H1 (cell line): ENCODE results near the gene RNF215. TPM values are rescaled to one million over a fixed set of nuclear protein-coding genes. Genes with fewer than 3 reads are reported as not detected.
A peak's percentile ranks its signal among the peaks of the same experiment; 100 is the strongest.

Source experiments
- CTCF ChIA-PET: fragments of 300-600 bp; sonication (Branson Sonifier 250); formaldehyde crosslinking; loops from one replicate; lab custom pipeline; 2021; ENCODE audit not compliant: partially characterized antibody; lab: Charles Lee
- POLR2A ChIA-PET: fragments of 300-600 bp; sonication (Branson Sonifier 250); formaldehyde crosslinking; loops from one replicate; lab custom pipeline; 2021; ENCODE audit warnings: inconsistent platforms; ENCODE audit not compliant: partially characterized antibody; lab: Charles Lee
- DNase-seq, 2 experiments: peaks; one replicate each; pipeline versions ENCODE4 v3.0.0 to v3.0.0-alpha.2; 2010 to 2022; ENCODE audit warnings: low spot score in 2 of 2, low read depth in 1 of 2, mixed read lengths in 1 of 2
- FAIRE-seq: peaks from 2 replicates; lab custom pipeline; 2011; peaks lifted over from hg19 to GRCh38; lab: Jason Lieb, UNC
- H2AFZ ChIP-seq: 2 replicates; pipeline ENCODE4 v1.8.1; 2012; ENCODE audit warnings: low read length, inconsistent platforms
- H2AK5ac ChIP-seq: 2 replicates; pipeline ENCODE4 v1.6.1; 2013; ENCODE audit warnings: low read depth, low read length
- H2BK120ac ChIP-seq: replicated peaks from 2 replicates; pipeline ENCODE3; 2013; ENCODE audit warnings: low read depth, low read length, inconsistent platforms
- H2BK12ac ChIP-seq: 2 replicates; pipeline ENCODE4 v1.6.1; 2013; ENCODE audit warnings: low read depth, low read length
- H2BK15ac ChIP-seq: 2 replicates; pipeline ENCODE4 v1.6.1; 2013; ENCODE audit warnings: low read length
- H2BK20ac ChIP-seq: 2 replicates; pipeline ENCODE4 v1.6.1; 2013; ENCODE audit warnings: low read length
- H2BK5ac ChIP-seq: 2 replicates; pipeline ENCODE4 v1.6.1; 2013; ENCODE audit warnings: low read depth, low read length
- H3K14ac ChIP-seq: 2 replicates; pipeline ENCODE4 v1.6.1; 2013; ENCODE audit warnings: inconsistent platforms; ENCODE audit not compliant: insufficient read length
- H3K18ac ChIP-seq: 2 replicates; pipeline ENCODE4 v1.6.1; 2013; ENCODE audit warnings: low read length; ENCODE audit errors: extremely low read depth
- H3K23ac ChIP-seq: 2 replicates; pipeline ENCODE4 v1.6.1; 2013; ENCODE audit warnings: inconsistent platforms; ENCODE audit not compliant: insufficient read length
- H3K23me2 ChIP-seq: 2 replicates; pipeline ENCODE4 v1.6.1; 2013; ENCODE audit warnings: low read depth, low read length
- H3K27ac ChIP-seq: 2 replicates; pipeline ENCODE4 v1.6.1; 2011; ENCODE audit warnings: low read depth, low read length, inconsistent platforms
- H3K27me3 ChIP-seq, 4 experiments: replicated peaks in 1 of 4; 1 replicate in 1 of 4; 2 replicates in 3 of 4; pipeline versions ENCODE4 v1.6.1 to v1.8.1; 2011 to 2013; ENCODE audit warnings: low read length in 3 of 4, mild to moderate bottlenecking in 3 of 4, inconsistent platforms in 2 of 4, mixed read lengths in 2 of 4, moderate library complexity in 1 of 4; ENCODE audit not compliant: control insufficient read depth in 3 of 4, insufficient read depth in 3 of 4; ENCODE audit errors: extremely low read depth in 1 of 4
- H3K36me3 ChIP-seq, 4 experiments: 2 replicates each; pipeline versions ENCODE4 v1.6.1 to v1.8.1; 2011 to 2013; ENCODE audit warnings: mild to moderate bottlenecking in 4 of 4, low read length in 3 of 4, moderate library complexity in 2 of 4, control low read depth in 1 of 4, inconsistent platforms in 1 of 4; ENCODE audit not compliant: insufficient read depth in 4 of 4, control insufficient read depth in 2 of 4
- H3K4ac ChIP-seq: replicated peaks from 2 replicates; pipeline ENCODE3; 2013; ENCODE audit warnings: low read length, low read depth, mixed read lengths, inconsistent platforms; ENCODE audit not compliant: insufficient read length
- H3K4me1 ChIP-seq, 4 experiments: replicated peaks in 1 of 4; 1 replicate in 1 of 4; 2 replicates in 3 of 4; pipeline versions ENCODE4 v1.6.1 to v1.8.1; 2011 to 2013; ENCODE audit warnings: low read length in 3 of 4, inconsistent platforms in 2 of 4, mixed read lengths in 1 of 4; ENCODE audit not compliant: insufficient read depth in 4 of 4, control insufficient read depth in 3 of 4
- H3K4me2 ChIP-seq, 2 experiments: 2 replicates each; pipeline versions ENCODE4 v1.6.1 to v1.8.1; 2011 to 2013; ENCODE audit warnings: low read depth in 2 of 2, low read length in 2 of 2, control low read depth in 1 of 2, inconsistent platforms in 1 of 2, mild to moderate bottlenecking in 1 of 2; ENCODE audit not compliant: insufficient read depth in 1 of 2
- H3K4me3 ChIP-seq, 4 experiments: fragments of 200-600, 300-600 bp in 1 of 4; sonication (generic), shearing (Covaris generic), sonication (Bioruptor Twin) in 1 of 4; 2 replicates each; pipeline versions ENCODE4 v1.5.1 to v1.8.1; 2011 to 2016; ENCODE audit warnings: low read length in 4 of 4, low read depth in 3 of 4, control low read depth in 2 of 4, inconsistent platforms in 2 of 4, mild to moderate bottlenecking in 2 of 4, mixed read lengths in 1 of 4, moderate library complexity in 1 of 4; ENCODE audit not compliant: insufficient read depth in 2 of 4; ENCODE audit errors: extremely low read depth in 1 of 4
- H3K56ac ChIP-seq: replicated peaks from 2 replicates; pipeline ENCODE3; 2013; ENCODE audit warnings: low read depth, mild to moderate bottlenecking, mixed read lengths, low read length, inconsistent platforms; ENCODE audit not compliant: insufficient read length
- H3K79me1 ChIP-seq: 2 replicates; pipeline ENCODE4 v1.6.1; 2013; ENCODE audit warnings: low read depth, low read length, control low read depth
- H3K79me2 ChIP-seq, 2 experiments: 2 replicates each; pipeline versions ENCODE4 v1.6.1 to v1.8.1; 2012 to 2013; ENCODE audit warnings: low read length in 2 of 2, mild to moderate bottlenecking in 2 of 2, inconsistent platforms in 1 of 2; ENCODE audit not compliant: insufficient read depth in 2 of 2, control insufficient read depth in 1 of 2
- H3K9ac ChIP-seq, 4 experiments: replicated peaks in 1 of 4; 1 replicate in 1 of 4; 2 replicates in 3 of 4; pipeline versions ENCODE4 v1.6.1 to v1.8.1; 2011 to 2013; ENCODE audit warnings: low read depth in 3 of 4, low read length in 3 of 4, control low read depth in 2 of 4, mild to moderate bottlenecking in 2 of 4, moderate library complexity in 2 of 4, inconsistent platforms in 1 of 4; ENCODE audit errors: extremely low read depth in 1 of 4
- H3K9me3 ChIP-seq, 2 experiments: 2 replicates each; pipeline versions ENCODE4 v1.6.1 to v1.8.1; 2012 to 2013; ENCODE audit warnings: mild to moderate bottlenecking in 2 of 2, moderate library complexity in 2 of 2, control low read depth in 1 of 2, inconsistent platforms in 1 of 2, low read depth in 1 of 2, low read length in 1 of 2, mixed read lengths in 1 of 2; ENCODE audit not compliant: insufficient read depth in 2 of 2
- H4K20me1 ChIP-seq, 2 experiments: replicated peaks in 1 of 2; 2 replicates each; pipeline versions ENCODE3 to v1.8.1; 2011 to 2013; ENCODE audit warnings: inconsistent platforms in 2 of 2, low read length in 2 of 2, mild to moderate bottlenecking in 1 of 2; ENCODE audit not compliant: insufficient read depth in 2 of 2, control insufficient read depth in 1 of 2
- H4K5ac ChIP-seq: 2 replicates; pipeline ENCODE4 v1.6.1; 2013; ENCODE audit warnings: low read length, low read depth, mixed read lengths, inconsistent platforms; ENCODE audit not compliant: insufficient read length
- H4K8ac ChIP-seq: 2 replicates; pipeline ENCODE4 v1.8.0; 2013; ENCODE audit warnings: mild to moderate bottlenecking, moderate library complexity, low read length, inconsistent platforms; ENCODE audit not compliant: insufficient read depth; ENCODE audit errors: extremely low read depth
- H4K91ac ChIP-seq: replicated peaks from 2 replicates; pipeline ENCODE3; 2013; ENCODE audit warnings: low read length, mixed read lengths, inconsistent platforms; ENCODE audit not compliant: insufficient read length
- CBX5 ChIP-seq: fragments of 300-800, 300-1000 bp; sonication (generic); IDR thresholded peaks from 2 replicates; pipeline ENCODE4 v1.7.1; 2016; ENCODE audit warnings: antibody characterized with exemption, low read length, low read depth
- POLR2A ChIP-seq, 2 experiments: IDR thresholded peaks; 1 replicate in 1 of 2; 2 replicates in 1 of 2; pipeline ENCODE4 v1.6.1; 2011; ENCODE audit warnings: low read depth in 2 of 2, low read length in 2 of 2, mild to moderate bottlenecking in 2 of 2; ENCODE audit errors: control extremely low read depth in 1 of 2
- SP4 ChIP-seq: IDR thresholded peaks from 2 replicates; pipeline ENCODE4 v1.6.1; 2012; ENCODE audit warnings: low read length, inconsistent platforms
- WGBS, 2 experiments: shearing (Covaris generic) in 1 of 2; methylation state at CpG; one replicate each; pipeline versions ENCODE4 v1.1.6 to v1.1.7; 2013 to 2015; ENCODE audit warnings: low lambda C conversion rate in 2 of 2, mixed read lengths in 2 of 2, inconsistent platforms in 1 of 2, low coverage in 1 of 2, missing lambda C conversion rate in 1 of 2; ENCODE audit not compliant: insufficient replicate concordance in 2 of 2, insufficient coverage in 1 of 2, insufficient read length in 1 of 2; ENCODE audit errors: extremely low coverage in 1 of 2, missing lambda C conversion rate in 1 of 2; 5-methylcytosine and 5-hydroxymethylcytosine counted together
- polyA plus RNA-seq, 7 experiments: library from polyadenylated mRNA; depleted of rRNA in 3 of 7; stranded (reverse) in 5 of 7; unstranded in 2 of 7; fragments of >200 nt in 5 of 7; fragments of 200-250 nt in 2 of 7; gene quantifications; 1 replicate in 5 of 7; 2 replicates in 1 of 7; 4 replicates in 1 of 7; pipeline versions ENCODE4 v1.2.1 to v1.2.3, GENCODE V29; 2011 to 2013; ENCODE audit warnings: missing spikeins in 2 of 7, mixed read lengths in 2 of 7
- total RNA-seq: library from RNA; stranded (reverse); fragmentation: NEBNext Ultra II Directional; extraction: Animal tissue kit (Norgen Biotek cat#: 25700); gene quantifications from 2 replicates; pipeline ENCODE4 v1.2.1, GENCODE V29; 2021

Gene RNF215
- total and polyA plus RNA-seq, 2 of the 8 experiments (the other 6 are each of a cell fraction or from before 2014, with no cell fraction given), result 13.1 to 19.0 TPM

DNA sequence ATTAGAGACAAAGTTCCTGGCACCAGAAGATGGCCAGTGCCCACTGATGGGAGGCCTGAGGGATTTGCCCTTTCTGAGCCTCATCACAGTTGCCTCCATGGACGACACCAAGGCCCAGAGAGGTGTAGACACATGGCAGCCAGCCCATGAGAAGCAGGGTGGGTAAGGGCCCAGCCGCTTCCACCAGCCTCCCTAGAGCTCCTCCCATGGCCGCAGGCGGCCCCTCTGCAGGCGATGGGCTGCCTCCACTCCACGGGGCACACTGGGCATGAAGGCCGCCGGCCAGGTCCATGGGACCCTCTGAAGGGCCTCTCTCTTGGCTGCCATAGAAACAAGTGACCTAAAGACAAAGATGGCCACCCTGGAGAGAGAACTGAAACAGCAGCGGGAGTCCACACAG, 15.9 kb downstream of the RNF215 start:
- no peak overlapping the region for H4K5ac ChIP-seq
- no peak overlapping the region for H3K27ac ChIP-seq
- CTCF ChIA-PET, result interaction anchor here (0.8 to 6.3 kb wide), 3 partner anchors 10 to 83 kb away, joined by 3 to 28 read pairs (median 26); partner anchors contain the start of genes CASTOR1 and RNF215
- H2AFZ ChIP-seq, result no peak overlapping the region
- no peak overlapping the region for H3K18ac ChIP-seq
- no peaks in the 10 kb centered on the region for H3K9me3 ChIP-seq
- no peak overlapping the region for H3K4me3 ChIP-seq
- peaks cover 3 to 7% of the 10 kb centered on the region in 2 experiments for H4K20me1 ChIP-seq
- H2BK5ac ChIP-seq, result no peak overlapping the region
- no peak overlapping the region for H2BK120ac ChIP-seq
- no peak overlapping the region for H3K4me2 ChIP-seq
- no peak overlapping the region for H2BK12ac ChIP-seq
- DNase-seq (no peak), FAIRE-seq (no peak)
- H3K4me1 ChIP-seq, result peaks cover 0 to 2% (median 0%) of the 10 kb centered on the region in 4 experiments; a peak in 1 of 7 replicates
- no peak overlapping the region for H3K9ac ChIP-seq
- H2BK20ac ChIP-seq, result no peak overlapping the region
- H3K23me2 ChIP-seq, result no peaks in the 10 kb centered on the region
- H2AK5ac ChIP-seq, result no peak overlapping the region
- no peak overlapping the region for H3K23ac ChIP-seq
- no peaks in the 10 kb centered on the region for H3K79me2 ChIP-seq
- no peak overlapping the region for H3K56ac ChIP-seq
- no peak overlapping the region for H3K4ac ChIP-seq
- WGBS, 2 experiments, result 88% methylated on average over 8 of the region's 9 CpGs; no CpG with 5 or more reads in 1 of the 2 experiments
- TF ChIP-seq SP4, result no peak
- TF ChIP-seq CBX5, result no peak
- TF ChIP-seq POLR2A (IDR thresholded peaks at IDR 0.05; ENCODE audit: control extremely low read depth in 1 of 2, low read depth in 2 of 2, low read length in 2 of 2), result peak in 1 of 2 experiments; percentile 29; a peak in 1 of 3 replicates
- H4K8ac ChIP-seq, result no peak overlapping the region
- peaks cover 0 to 4% (median 0%) of the 10 kb centered on the region in 4 experiments; a peak in 1 of 8 replicates for H3K36me3 ChIP-seq
- no peak overlapping the region for H4K91ac ChIP-seq
- no peak overlapping the region for H3K14ac ChIP-seq
- no peaks in the 10 kb centered on the region; a peak in 1 of 7 replicates for H3K27me3 ChIP-seq
- no peak overlapping the region for H2BK15ac ChIP-seq
- POLR2A ChIA-PET, result interaction anchor here (0.9 to 11.8 kb wide), 6 partner anchors 10 to 51 kb away, joined by 3 to 129 read pairs (median 4); partner anchors contain the start of genes CCDC157 and SF3A1
- no peaks in the 10 kb centered on the region for H3K79me1 ChIP-seq
